ENCODE data around the gene CRTC2.
A peak's percentile ranks its signal among the peaks of the same experiment; 100 is the strongest.
"Not testable (repeated sequence)": the region's sequence is repeated elsewhere in the genome, so short reads cannot be mapped to it uniquely, and the experiment has no call there.

CRTC2 gene

DNA sequence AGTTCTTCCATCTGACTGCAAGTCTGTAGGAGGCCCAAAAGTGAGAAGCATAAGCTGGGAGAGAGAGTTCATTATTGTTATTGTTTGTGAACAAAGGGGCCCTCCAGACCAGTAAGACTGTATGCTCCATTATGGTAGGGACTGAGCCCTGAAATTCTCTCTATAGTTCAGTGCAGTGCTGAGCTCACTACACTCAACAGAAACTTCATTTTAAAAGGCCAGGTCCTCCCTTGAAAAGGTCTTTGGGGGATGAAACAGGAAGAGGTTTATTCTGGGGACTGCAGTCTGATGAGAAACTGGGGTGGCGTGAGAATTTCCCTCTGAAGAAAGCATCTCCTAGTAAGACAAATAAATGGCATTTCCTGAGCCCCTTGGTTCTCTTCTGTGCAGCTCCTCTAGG is 30.2 kb downstream of the CRTC2 start:
- DNase-seq (ENCODE audit: low spot score), result no peak

DNA sequence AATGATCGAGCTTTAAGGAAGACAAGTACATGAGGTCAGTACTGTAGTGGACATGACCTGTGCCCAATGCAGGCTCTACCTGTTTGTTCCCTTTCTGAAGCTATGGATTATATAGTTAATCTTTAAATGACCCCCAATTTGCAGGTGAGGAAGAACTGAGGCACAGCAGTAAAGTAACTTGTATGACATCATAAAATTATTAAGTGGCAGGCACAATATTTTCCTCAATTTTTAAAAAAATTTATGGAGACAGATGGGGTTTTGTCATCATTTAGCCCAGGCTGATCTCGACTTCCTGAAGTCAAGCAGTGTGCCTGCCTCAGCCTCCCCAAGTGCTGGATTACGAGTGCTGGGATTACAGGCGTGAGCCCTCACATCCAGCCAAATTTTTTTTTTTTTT is 32.0 kb downstream of the CRTC2 start:
- no peak for DNase-seq (ENCODE audit: low spot score)

DNA sequence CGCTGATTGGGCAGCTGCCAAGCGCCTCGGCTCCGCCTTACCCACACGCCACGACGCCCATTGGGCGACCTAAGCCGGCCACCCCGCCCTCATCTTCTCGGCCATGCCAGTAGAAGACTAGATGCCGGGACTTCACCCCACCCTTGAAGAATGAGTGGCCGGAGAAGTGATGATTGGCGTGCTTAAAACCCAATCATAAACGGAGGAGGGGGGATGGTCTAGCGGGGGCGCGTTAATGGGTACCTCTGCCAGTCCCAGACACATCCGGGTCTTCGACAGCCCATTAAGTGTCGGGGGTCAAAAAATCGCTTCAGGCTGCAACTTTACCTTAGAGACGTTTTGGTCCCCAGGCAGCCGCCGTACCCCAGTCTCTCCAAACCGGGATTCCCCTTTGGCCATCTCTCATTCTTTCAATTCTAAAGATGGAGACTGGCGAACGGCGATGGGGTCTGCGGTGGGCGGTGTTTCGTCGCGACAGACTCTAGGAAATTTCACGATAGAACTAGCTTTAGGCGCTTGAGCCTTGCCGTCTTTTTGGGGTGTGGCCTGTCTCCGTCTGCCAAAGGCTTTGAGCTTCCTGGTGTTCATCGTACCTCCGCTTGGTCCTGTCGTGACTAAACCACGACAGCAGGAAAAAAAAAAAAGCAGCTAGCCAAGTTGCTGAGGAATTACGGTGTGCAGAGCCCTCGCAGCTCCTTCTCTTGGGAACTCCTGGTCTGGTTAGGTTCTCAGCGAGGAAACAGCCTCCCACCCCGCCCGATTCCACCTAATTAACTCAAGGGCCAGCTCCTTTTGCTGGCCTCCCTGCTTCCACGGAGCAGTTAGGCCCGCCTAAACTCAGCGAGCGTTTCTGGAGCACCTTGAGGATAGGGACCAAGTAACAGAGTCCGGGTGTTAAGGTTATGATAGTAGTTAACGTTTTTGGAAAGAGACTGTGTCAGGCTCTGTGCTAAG is 35.2 kb downstream of the CRTC2 start, which contains the start of gene GATAD2B:
GATAD2B (minus strand) TSS at position 1 of the 954 bp plus-strand sequence. CDS start 94,625 bp downstream, outside the sequence.
- DNase-seq (ENCODE audit: low spot score), result peak; percentile 100

DNA sequence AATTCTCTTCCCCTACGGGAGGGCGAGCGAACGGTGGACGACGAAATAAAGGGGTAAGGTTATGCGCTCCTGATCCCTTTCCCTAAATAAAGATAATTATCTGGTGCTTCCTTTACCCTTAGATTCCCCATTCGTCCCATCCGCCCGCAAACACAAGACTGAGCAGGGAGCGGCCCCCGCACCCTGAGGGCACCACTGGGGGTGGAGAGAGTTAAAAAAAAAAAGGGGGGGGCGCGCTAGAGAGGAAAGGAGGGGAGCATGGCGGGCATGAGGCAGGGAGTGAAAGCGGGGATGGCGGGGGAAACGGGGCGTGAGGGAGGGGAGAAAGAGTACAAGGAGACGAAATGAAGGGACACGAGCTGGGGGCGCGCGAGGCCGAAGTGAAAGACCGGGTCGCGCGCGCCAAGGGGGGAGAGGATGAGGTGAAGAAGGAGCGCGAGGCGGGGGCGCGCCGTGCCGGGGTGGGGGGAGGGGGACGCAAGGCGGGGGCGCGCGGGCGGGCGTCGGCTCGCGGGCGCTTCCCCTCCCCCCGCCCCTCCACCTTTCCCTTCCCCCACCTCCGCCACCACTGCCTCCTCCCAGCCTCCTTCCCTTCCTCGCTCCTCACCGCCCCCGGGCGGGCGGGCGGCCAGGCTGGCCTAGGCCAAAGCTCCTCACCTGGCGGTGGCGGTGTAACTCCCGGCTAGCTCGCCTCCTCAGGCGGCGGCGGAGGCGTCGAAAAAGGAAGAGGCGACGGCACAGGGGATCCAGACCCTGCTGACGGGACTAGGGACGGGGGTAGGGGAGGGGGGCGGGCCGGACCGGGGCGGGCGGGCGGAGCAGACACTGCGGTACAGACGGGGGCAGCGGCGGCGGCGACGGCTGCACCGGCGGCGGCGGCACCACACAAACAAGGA is 36.1 kb downstream of the CRTC2 start:
- peak; percentile 37 for DNase-seq (ENCODE audit: low spot score)

DNA sequence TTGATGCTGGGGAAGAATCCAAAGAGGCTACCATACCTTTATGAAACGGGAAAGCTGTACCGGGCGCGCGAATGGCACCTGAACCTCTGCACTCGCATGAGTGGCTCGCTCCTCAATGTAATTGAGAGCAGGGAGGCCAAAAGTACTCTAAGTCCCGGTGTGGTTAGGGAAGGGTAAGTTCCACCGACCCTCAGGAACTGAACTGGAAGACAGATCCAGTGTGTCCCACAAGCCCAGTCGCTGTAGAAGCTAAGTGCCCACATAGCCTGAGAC is 36.7 kb downstream of the CRTC2 start:
- DNase-seq (ENCODE audit: low spot score), result no peak

DNA sequence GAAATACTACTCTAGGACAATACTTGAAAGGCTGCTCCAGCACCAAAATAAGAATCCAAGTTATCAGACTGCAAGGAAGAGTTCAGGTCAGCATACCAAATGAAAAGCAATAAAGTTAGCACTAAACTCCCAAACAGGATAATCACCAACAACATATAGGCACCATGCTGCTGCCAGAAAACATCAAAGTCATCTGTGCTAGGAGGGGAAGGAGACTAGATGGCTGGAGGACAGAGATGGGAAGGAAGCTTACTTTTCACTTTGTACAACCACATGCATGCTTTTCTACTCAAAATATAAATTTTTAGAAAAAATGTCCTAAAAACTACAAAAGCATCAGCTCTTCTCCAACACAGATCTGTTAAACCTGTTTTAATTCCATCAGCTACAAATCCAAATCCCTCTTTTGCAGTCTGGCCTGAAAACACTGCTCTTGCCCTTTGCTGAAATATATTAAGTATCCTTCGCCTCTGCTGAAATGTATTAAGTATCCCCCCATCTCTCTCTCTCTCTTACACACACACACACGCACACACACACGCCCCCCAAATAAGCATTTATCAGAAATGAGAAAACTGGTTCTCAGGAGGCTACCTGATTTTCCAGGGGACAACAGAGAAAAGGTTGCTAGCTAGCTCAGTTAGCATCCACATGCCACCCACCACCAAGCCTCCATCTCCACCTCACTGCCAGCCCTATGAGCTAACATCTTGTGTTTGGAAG is 37.2 kb downstream of the CRTC2 start:
- no peak for DNase-seq (ENCODE audit: low spot score)

DNA sequence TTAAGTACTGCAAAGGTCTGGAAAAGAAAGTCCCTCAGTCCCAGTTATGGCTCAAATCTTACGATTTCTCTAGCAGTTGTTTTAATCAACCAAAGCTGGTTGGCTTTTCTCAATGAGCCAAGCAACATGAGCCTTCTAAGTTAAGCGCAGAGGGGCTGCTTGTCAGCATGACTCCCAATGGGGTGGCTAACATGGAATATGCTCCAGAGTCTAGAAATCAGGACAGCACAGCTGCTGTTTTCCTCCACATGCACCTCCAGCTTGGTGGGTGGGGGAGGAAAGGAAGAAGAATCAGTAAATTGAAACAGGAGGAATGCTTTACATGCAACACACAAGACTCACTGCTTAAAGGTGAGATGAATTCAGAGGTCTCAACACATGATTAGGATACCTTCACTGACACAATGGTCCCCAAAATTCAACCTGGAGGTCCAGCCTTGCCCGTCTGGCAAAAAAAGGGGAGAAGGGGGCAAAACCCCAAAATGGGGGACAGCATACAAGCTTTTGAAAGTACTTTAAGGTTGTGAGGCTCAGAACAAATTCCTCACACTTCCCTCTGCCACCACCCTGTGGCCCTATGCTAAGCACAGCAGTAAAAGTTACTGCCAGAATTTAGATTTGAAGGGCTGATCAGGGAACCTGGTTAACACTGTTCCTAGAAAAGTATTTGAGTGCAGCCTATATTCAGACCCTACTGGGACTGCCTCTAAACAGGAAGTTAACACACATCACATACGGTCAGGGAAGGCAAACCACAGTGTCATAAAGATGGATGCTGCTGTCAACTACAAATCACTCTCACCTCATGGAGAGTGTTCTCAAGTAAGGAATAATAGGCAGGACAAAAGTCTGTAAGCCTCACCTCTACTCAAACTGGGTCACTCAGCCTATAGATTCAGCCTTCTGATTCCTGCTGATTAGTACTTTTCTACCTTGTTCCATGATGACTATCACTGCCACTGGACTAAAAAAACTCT is 38.2 kb downstream of the CRTC2 start:
- DNase-seq (ENCODE audit: low spot score), result no peak

DNA sequence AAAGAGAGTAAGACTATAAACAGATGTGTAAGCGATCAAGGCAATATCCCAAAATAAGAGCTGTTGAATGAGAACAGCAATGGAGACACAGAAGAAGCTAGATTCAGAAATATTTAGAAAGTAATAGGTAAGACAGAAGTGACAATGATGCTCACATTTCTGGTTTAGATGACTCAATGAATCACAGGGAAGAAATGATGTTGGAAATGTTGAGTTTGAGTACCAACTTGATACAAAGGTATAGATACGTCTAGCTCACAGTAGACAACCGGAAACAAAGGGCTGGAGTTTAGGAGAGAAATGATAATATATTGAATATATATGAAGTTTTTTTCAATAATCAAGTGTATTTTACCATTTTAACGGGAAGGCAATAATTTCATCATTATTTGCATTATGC is 42.1 kb downstream of the CRTC2 start:
- DNase-seq (ENCODE audit: low spot score), result no peak

DNA sequence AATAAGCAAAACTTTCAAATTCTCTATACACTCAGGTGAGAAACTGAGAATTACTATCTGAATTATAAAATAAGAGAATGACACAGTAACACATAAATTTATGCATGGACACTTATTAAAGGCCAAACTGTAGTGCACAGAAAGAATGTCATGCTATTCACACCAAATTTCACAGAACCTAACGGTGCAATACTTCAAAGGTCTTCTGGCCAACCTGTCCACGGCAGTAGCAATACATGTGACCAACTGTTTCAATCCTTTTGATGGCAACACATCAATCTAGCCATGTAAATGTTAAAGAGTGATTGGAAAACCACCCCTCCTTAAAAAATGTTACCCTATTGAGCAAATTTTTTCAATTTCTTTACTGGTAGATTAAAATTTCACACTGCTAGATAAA is 46.1 kb downstream of the CRTC2 start:
- DNase-seq (ENCODE audit: low spot score), result no peak

DNA sequence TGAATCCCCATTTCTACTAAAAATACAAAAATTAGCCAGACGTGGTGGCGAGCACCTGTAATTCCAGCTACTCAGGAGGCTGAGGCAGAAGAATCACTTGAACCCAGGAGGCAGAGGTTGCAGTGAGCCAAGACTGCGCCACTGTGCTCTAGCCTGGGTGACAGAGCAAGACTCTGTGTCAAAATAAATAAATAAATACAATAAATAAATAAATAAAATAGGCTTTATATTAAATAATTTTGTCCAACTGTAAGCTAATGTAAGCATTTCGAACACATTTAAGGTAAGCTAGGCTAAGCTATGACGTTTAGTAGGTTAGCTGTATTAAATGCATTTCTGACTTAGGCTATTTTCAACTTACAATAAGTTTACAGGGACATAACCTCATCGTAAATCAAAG is 47.9 kb downstream of the CRTC2 start:
- not testable (repeated sequence) for DNase-seq (ENCODE audit: low spot score)

DNA sequence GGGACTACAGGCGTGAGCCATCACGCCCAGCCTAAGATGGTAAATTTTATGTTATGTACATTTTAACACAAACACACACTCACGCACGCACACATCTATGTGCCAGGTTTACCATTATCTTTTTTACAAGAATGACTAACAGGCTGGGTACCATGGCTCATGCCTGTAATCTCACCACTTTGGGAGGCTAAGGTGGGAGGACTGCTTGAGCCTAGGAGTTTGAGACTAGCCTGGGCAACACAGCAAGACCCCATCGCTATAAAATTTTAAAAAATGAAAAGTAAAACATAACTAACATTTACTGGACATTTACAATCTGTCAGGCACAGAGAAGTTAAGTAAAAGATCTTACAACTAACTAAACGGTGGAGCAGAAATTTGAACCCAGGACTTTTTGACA is 50.3 kb downstream of the CRTC2 start:
- DNase-seq (ENCODE audit: low spot score), result no peak

DNA sequence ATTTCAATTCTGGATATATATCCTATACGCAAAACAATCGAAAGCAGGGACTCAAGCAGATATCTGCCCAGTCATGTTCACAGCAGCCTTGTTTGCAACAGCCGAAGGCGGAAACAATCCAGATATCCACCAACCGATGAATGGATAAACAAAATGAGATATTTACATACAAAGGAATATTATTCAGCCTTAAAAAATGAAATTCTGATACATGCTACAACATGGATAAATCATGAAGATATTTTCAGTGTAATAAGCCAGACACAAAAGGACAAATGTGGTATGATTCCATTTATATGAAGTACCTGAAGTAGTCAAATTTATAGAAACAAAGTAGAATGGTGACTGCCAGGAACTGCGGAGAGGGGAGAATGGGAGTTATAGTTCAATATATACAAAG is 51.3 kb downstream of the CRTC2 start:
- DNase-seq (ENCODE audit: low spot score), result no peak

DNA sequence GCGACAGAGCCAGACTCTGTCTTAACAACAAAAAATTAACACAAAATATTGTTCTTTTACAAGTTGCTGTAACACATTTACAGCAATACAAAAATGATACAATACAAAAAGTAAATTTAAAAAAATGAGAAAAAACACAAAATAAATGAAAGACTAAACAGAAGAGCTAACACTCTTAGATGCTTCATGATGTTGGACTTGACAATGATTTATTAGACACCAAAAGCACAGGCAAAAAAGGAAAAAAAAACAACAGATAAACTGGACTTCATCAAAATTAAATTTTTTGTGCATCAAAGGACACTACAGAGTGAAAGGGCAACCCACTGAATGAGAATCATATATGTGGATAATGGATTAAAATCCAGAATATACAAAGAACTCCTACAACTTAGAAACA is 52.0 kb downstream of the CRTC2 start:
- no peak for DNase-seq (ENCODE audit: low spot score)

DNA sequence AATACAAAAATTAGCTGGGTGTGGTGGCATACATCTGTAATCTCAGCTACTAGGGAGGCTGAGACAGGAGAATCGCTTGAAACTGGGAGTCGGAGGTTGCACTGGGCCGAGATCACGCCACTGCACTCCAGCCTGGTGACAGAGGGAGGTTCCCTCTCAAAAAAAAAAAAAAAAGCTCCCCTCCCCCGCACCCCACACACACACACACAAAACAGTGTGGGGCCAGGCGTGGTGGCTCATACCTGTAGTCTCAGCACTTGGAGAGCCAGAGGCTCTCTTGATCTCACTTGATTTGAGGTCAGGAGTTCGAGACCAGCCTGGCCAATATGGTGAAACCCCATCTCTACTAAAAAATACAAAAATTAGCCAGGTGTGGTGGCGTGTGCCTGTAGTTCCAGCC is 52.5 kb downstream of the CRTC2 start:
- DNase-seq (ENCODE audit: low spot score), result not testable (repeated sequence)

DNA sequence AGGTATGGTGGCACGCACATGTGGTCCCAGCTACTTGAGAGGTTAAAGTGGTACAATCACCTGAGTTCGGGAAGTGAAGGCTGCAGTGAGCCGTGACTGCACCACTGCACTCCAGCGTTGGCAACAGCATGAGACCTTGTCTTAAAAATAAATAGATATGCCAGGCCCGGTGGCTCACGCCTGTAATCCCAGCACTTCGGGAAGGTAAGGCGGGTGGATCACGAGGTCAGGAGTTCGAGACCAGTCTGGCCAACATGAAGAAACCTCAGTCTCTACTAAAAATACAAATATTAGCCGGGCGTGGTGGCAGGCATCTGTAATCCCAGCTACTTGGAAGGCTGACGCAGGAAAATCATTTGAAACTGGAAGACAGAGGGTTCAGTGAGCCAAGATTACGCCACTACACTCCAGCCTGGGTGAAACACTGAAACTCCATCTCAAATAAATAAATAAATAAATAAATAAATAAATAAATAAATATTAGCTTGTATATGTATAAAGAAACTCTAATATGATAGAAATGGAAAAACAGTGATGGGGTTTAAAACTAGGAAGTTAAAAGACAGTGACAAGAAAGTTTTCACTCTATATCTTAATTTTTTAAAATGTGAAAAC is 54.5 kb downstream of the CRTC2 start:
- no peak for DNase-seq (ENCODE audit: low spot score)

DNA sequence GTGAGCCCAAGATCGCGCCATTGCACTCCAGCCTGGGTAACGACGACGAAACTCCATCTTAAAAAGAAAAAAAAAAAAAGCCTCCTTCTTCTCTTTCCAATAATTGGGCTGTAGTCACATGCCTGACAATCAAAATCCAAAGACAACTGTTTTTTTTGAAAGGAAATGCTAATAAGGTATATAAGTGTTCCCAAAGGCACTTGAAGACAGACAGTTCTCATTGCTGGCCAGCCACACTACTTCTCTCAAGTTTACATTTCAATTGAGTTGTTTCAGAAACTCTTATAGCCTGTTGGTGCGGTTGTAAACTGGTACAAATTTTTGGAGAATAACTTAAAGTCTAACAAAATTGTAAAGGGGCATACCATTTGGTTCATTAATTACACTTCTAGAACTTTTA is 58.9 kb downstream of the CRTC2 start:
- no peak for DNase-seq (ENCODE audit: low spot score)
